Mucosa of descending colon (tissue), 3 donors: ENCODE measurements around the gene TEK. TPM values are rescaled to one million over a fixed set of nuclear protein-coding genes. Genes with fewer than 3 reads are reported as not detected.

Experiments
- ATAC-seq: fragments of 200-7000 bp; cut with Tn5 transposase; one replicate; pipeline ENCODE4 v1.9.1; 2020; ENCODE audit warnings: mild to moderate bottlenecking, moderate library complexity
- DNase-seq, 3 donors: peaks; one replicate each; pipeline ENCODE4 v3.0.0-alpha.2; 2020
- H3K36me3 ChIP-seq: fragments of 200-600 bp; one replicate; pipeline ENCODE4 v1.8.0; 2021; ENCODE audit warnings: low read depth, mild to moderate bottlenecking
- H3K4me1 ChIP-seq: fragments of 200-600 bp; one replicate; pipeline ENCODE4 v1.8.0; 2021; ENCODE audit warnings: low read depth, mild to moderate bottlenecking
- H3K4me3 ChIP-seq: fragments of 200-600 bp; one replicate; pipeline ENCODE4 v1.8.0; 2021; ENCODE audit warnings: mild to moderate bottlenecking
- H3K9me3 ChIP-seq: fragments of 200-600 bp; one replicate; pipeline ENCODE4 v1.8.0; 2021; ENCODE audit warnings: mild to moderate bottlenecking
- CTCF ChIP-seq: fragments of 200-600 bp; IDR thresholded peaks from one replicate; pipeline ENCODE4 v1.8.0; 2022; ENCODE audit warnings: antibody characterized with exemption, mild to moderate bottlenecking
- intact Hi-C, 2 donors: fragments of 100-400 bp; cut with DNase I in 1 of 2; cut with micrococcal nuclease in 1 of 2; formaldehyde crosslinking; loops; one replicate each; pipeline versions ENCODE4 v1.11.0 to v1.11.1; 2022; cut with DNase I, micrococcal nuclease
- total RNA-seq, 3 donors: library from RNA; stranded (reverse); fragmentation: NEBNext Ultra II Directional in 2 of 3; extraction: Animal tissue kit (Norgen Biotek cat#: 25700) in 2 of 3; gene quantifications; one replicate each; pipeline versions ENCODE4 v1.2.1 to v1.2.4, GENCODE V29; 2021 to 2023
- donor health status: DM: no; HTN: no; CAD: no; lungs with moderate emphysema.
- donor health status: DM: no; HTN: no; CAD: no.
- donor health status: DM: no; HTN: yes; CAD: no.

TEK gene
- total RNA-seq, 3 donors from 2014 or later = 2.6 to 7.2 (median 3.9) TPM

- no peak for TF ChIP-seq CTCF
- DNase-seq (no peak), ATAC-seq (no peak)
- Histone ChIP-seq H3K4me1 (no peaks in the 10 kb centered on the region), H3K9me3 (no peaks in the 10 kb centered on the region), H3K36me3 (no peaks in the 10 kb centered on the region), H3K4me3 (no peak overlapping the region)
- intact Hi-C loops = no loop called here
Measured at GRCh38 chr9:27205198-27205597, 96.2 kb downstream of the TEK start.

GRCh38 chr9:27206041-27206440 is 97.0 kb downstream of the TEK start:
- H3K9me3 ChIP-seq = no peaks in the 10 kb centered on the region
- intact Hi-C loops = no loop called here
- no peak for TF ChIP-seq CTCF
- no peak for ATAC-seq
- no peaks in the 10 kb centered on the region for H3K4me1 ChIP-seq
- H3K36me3 ChIP-seq = no peaks in the 10 kb centered on the region
- no peak overlapping the region for H3K4me3 ChIP-seq
- no peak for DNase-seq

- ATAC-seq = no peak
- no peak for DNase-seq
- H3K9me3 ChIP-seq = no peaks in the 10 kb centered on the region
- no peak for TF ChIP-seq CTCF
- intact Hi-C loops = no loop called here
- H3K4me3 ChIP-seq = no peak overlapping the region
- no peaks in the 10 kb centered on the region for H3K36me3 ChIP-seq
- no peaks in the 10 kb centered on the region for H3K4me1 ChIP-seq
Measured at GRCh38 chr9:27209034-27209433, 100.0 kb downstream of the TEK start.

GRCh38 chr9:27210588-27210987 is 101.6 kb downstream of the TEK start:
- DNase-seq = no peak
- no peaks in the 10 kb centered on the region for H3K36me3 ChIP-seq
- H3K4me3 ChIP-seq = no peak overlapping the region
- ATAC-seq = no peak
- TF ChIP-seq CTCF = no peak
- no peaks in the 10 kb centered on the region for H3K9me3 ChIP-seq
- no peaks in the 10 kb centered on the region for H3K4me1 ChIP-seq
- intact Hi-C loops = no loop called here

- intact Hi-C loops = no loop called here
- no peak overlapping the region for H3K4me3 ChIP-seq
- no peaks in the 10 kb centered on the region for H3K36me3 ChIP-seq
- no peak for TF ChIP-seq CTCF
- DNase-seq (no peak), ATAC-seq (no peak)
- no peaks in the 10 kb centered on the region for H3K9me3 ChIP-seq
- no peaks in the 10 kb centered on the region for H3K4me1 ChIP-seq
Measured at GRCh38 chr9:27212191-27212590, 103.2 kb downstream of the TEK start.

- no peak overlapping the region for H3K4me3 ChIP-seq
- DNase-seq = no peak
- no peaks in the 10 kb centered on the region for H3K36me3 ChIP-seq
- no peaks in the 10 kb centered on the region for H3K4me1 ChIP-seq
- no peak for TF ChIP-seq CTCF
- no peaks in the 10 kb centered on the region for H3K9me3 ChIP-seq
- no peak for ATAC-seq
- intact Hi-C loops = no loop called here
Measured at GRCh38 chr9:27212621-27213020, 103.6 kb downstream of the TEK start.
